AG09309 (cell line): ENCODE results near the gene PLCB2.

Experiments used
- DNase-seq: peaks from one replicate; pipeline ENCODE4 v3.0.0-alpha.2; 2010; ENCODE audit warnings: low read depth
- H3K4me3 ChIP-seq: 2 replicates; pipeline ENCODE4 v1.5.1; 2011; ENCODE audit warnings: mild to moderate bottlenecking, low read depth, low read length, moderate library complexity; ENCODE audit not compliant: control insufficient read depth
- CTCF ChIP-seq: IDR thresholded peaks from 2 replicates; pipeline ENCODE4 v1.5.1; 2011; ENCODE audit warnings: mild to moderate bottlenecking, low read depth, low read length, inconsistent platforms; ENCODE audit not compliant: insufficient read depth, control insufficient read depth; ENCODE audit errors: missing control alignments

PLCB2 gene

DNA sequence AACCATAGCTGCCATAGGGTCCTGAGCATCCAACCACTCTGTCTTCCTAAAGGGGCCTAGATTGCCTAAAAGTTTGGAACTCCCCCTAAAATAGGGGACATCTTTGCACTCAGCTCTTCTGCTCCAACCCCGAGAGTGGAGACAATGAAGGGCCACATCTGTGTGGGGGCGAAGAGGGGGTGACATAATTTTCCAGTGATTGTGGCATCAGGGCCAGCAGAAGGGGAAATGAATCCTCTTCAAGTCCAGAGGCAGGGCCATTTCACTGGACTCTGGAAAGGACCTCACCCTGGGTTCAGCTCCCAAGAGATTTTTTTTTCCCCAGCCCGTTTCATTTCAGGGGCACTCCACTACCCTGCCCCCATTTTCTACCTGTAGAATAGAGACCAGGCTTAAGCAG lies 20.2 kb downstream of the PLCB2 start:
- TF ChIP-seq CTCF = no peak
- H3K4me3 ChIP-seq = no peak overlapping the region
- no peak for DNase-seq

DNA sequence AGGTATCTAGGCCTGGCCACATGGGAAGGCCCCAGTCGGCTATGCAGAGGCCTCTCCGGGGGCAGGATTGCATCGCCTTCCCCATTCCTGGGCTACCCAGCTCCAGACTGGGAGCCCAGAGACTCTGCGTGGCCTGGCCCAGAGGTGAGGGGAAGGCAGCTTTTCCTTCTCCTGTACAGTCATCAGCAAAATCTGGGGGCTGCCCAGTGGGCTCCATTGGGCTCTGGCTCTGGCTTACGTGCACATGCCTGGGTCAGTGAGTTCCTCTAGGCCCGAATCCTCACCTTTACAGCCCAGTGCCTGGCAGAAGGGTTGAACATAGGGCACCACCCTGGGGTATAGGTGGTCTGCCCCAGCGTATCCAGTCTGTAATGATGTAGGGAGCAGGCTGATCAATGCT lies 20.9 kb downstream of the PLCB2 start:
- no peak overlapping the region for H3K4me3 ChIP-seq
- DNase-seq = no peak
- TF ChIP-seq CTCF = no peak

DNA sequence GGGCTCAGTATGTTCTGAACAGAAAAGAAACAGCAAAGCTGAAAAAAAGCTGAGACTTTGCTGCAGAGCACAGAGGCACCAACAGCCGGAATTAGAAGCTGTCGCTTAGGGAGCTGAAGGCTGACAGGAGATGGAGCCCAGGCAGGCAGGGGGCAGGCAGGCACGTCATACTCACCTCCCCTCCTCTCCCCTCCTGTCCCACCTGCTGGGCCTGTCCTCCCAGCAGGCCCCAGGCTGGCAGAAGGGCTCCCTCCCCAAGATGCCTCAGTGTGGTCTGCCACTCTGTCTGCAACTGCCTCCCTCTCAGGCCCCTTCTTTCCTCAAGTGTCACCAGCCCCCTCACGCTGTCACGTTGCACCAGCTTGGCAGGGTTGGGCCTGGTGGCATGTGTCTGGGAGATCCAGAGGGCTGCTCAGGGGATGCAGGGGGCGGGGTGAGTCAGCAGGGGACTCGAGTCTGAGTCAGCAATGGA lies 21.6 kb downstream of the PLCB2 start:
- DNase-seq = no peak
- no peak for TF ChIP-seq CTCF
- no peak overlapping the region for H3K4me3 ChIP-seq

DNA sequence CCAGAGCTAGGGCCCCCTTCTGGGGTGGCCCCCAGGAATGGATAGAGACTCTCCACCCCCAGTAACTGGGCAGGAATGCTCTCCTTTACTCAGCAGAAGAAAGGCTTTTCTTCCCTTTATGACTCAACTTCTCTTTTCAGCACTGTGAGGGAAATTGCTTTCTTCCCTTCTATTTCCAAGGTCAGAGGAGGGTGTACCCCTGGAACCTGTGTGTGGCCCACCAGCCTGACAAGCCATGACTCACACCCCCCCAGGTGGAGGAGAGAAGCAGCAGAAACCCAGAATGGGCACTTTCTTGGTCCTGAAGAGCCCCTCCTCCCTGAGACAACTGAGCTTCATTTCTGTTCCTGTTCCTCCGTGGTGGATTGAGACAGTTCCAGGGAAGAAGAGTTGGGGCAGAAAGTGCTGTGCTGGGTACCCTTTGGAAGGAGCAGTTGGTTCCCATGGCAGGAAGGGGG lies 22.2 kb downstream of the PLCB2 start:
- no peak for DNase-seq
- no peak overlapping the region for H3K4me3 ChIP-seq
- no peak for TF ChIP-seq CTCF

- no peak for DNase-seq
- TF ChIP-seq CTCF = no peak
- no peak overlapping the region for H3K4me3 ChIP-seq
Measured at GRCh38 chr15:40285151-40285550, 22.6 kb downstream of the PLCB2 start.

DNA sequence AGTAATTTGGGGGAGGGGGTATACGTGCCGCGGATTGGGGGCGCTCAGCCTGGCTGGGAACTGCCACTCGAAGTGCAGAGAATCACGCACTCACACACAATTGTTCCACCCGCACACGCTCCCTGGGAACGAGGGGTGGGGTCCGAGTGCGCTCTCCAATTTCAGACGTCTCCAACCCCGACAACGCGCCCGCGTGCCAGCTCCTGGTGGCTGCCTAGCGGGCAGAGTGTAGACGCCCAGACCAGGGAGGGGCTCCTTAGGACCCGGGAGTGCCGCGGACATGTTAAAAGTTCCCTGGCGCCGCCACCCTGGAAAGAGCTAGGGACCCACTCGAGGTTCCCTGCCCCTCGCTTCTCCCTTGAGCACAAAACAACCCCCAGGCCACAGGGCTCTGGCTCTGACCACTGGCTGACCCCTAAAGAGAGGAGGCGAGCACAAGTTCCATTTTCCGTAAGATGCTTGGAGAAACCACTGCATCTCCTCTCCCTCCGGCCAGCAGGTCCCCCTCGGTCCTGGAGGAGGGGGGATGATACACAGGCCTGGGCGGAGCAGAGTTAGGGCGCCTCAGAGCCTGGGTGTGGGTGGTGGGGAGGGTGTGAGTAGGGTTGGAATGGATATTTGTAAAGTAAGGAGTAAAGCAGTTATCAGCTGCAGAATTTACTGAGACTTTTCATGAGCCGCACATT lies 24.0 kb downstream of the PLCB2 start:
- no peak for TF ChIP-seq CTCF
- no peak overlapping the region for H3K4me3 ChIP-seq
- no peak for DNase-seq
